Measurements from ENCODE around the gene RRP8.

- TF ChIP-seq CTCF (IDR thresholded peaks at IDR 0.05) (no peak), POLR2A (IDR thresholded peaks at IDR 0.05) (no peak)
Measured at GRCh38 chr11:6620636-6621035, 17.2 kb upstream of the RRP8 start.
